ENCODE measurements around the gene TEX101.
"Not testable (repeated sequence)": the region's sequence is repeated elsewhere in the genome, so short reads cannot be mapped to it uniquely, and the experiment has no call there.

The TEX101 gene

GRCh38 chr19:43390903-43391551, 23.7 kb upstream of the TEX101 start:
- not testable (repeated sequence) for H3K4me3 ChIP-seq; DNase-seq (ENCODE audit: low spot score); H3K27ac ChIP-seq

- H3K4me3 ChIP-seq; DNase-seq (ENCODE audit: low spot score): not testable (repeated sequence)
Measured at GRCh38 chr19:43391552-43391935, 23.1 kb upstream of the TEX101 start.

GRCh38 chr19:43393501-43393900, 21.2 kb upstream of the TEX101 start:
- H3K27ac ChIP-seq; DNase-seq (ENCODE audit: low spot score): not testable (repeated sequence)

More at GRCh38 chr19:43391552-43391935, 23.1 kb upstream of the TEX101 start:
- H3K27ac ChIP-seq = not testable (repeated sequence)

GRCh38 chr19:43395561-43395960, 19.1 kb upstream of the TEX101 start:
- H3K4me3 ChIP-seq = no peak overlapping the region
- no peak overlapping the region for H3K27ac ChIP-seq
- no peak for DNase-seq (ENCODE audit: low spot score)
- TF ChIP-seq CTCF (IDR thresholded peaks at IDR 0.05) = no peak

More at GRCh38 chr19:43393501-43393900, 21.2 kb upstream of the TEX101 start:
- H3K4me3 ChIP-seq = not testable (repeated sequence)

GRCh38 chr19:43406297-43406696, 8.4 kb upstream of the TEX101 start:
- no peak overlapping the region for H3K4me3 ChIP-seq
- no peak overlapping the region for H3K27ac ChIP-seq
- DNase-seq (ENCODE audit: low spot score) = no peak
- no peak for TF ChIP-seq CTCF (IDR thresholded peaks at IDR 0.05)

GRCh38 chr19:43407416-43408005, 7.2 kb upstream of the TEX101 start:
- TF ChIP-seq CTCF (IDR thresholded peaks at IDR 0.05) = no peak
- H3K4me3 ChIP-seq = no peak overlapping the region
- DNase-seq (ENCODE audit: low spot score) = no peak
- no peak overlapping the region for H3K27ac ChIP-seq

GRCh38 chr19:43408043-43408442, 6.6 kb upstream of the TEX101 start:
- no peak overlapping the region for H3K27ac ChIP-seq
- DNase-seq (ENCODE audit: low spot score) = no peak
- H3K4me3 ChIP-seq = no peak overlapping the region
- TF ChIP-seq CTCF (IDR thresholded peaks at IDR 0.05) = no peak

GRCh38 chr19:43409415-43409814, 5.3 kb upstream of the TEX101 start:
- H3K4me3 ChIP-seq = no peak overlapping the region
- TF ChIP-seq CTCF (IDR thresholded peaks at IDR 0.05) = no peak
- H3K27ac ChIP-seq = no peak overlapping the region
- DNase-seq (ENCODE audit: low spot score) = no peak
